ENCODE data around the gene ATP10D.

The ATP10D gene

GRCh38 chr4:47619691-47620090, 134.6 kb downstream of the ATP10D start:
- DNase-seq: no peak
- no peak for TF ChIP-seq GATA1 (IDR thresholded peaks at IDR 0.05; ENCODE audit: low read depth, low read length)
- TF ChIP-seq POLR2A (IDR thresholded peaks at IDR 0.05; ENCODE audit: low read length): no peak

DNA sequence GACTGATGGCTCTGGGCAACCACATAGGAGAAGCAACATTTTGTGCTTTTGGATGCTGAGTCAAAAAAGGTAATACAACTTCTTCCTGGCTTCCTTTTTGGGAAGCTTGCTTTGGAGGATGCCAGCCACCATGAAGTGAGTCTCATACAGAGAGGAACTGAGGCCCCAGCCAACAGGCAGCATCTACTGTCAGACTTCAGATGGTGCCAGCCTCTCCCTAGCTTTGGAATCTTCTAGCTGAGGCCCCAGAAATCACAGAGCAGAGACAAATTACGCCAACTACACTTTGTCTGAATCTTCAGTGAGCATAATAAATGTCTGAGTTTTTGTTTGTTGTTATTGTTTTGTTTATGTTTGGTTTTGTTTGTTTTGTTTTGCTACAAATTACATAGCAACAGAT, 136.1 kb downstream of the ATP10D start:
- TF ChIP-seq GATA1 (IDR thresholded peaks at IDR 0.05; ENCODE audit: low read depth, low read length) (no peak), POLR2A (IDR thresholded peaks at IDR 0.05; ENCODE audit: low read length) (no peak)
- no peak for DNase-seq

DNA sequence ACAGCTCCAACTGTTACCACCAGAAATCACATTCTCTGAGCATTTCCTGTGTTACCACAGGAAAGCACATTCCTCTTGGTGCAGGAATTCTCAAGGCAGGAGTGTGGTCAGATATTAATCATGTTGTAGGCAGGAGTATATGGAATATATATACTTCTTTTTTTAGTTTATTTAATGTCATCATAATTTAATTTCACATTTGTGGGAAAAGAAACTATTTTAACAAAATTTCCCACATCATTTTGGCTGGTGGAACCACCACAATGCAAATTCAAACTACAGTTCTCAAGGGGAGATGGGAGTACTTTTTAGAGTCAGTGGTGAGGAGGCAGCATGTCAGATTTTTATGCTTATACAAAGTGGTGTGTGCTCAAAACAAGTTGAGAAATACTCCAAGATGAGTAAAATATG, 139.0 kb downstream of the ATP10D start:
- no peak for TF ChIP-seq POLR2A (IDR thresholded peaks at IDR 0.05; ENCODE audit: low read length)
- no peak for DNase-seq

- DNase-seq: no peak
- TF ChIP-seq GATA1 (IDR thresholded peaks at IDR 0.05; ENCODE audit: low read depth, low read length) (no peak), POLR2A (IDR thresholded peaks at IDR 0.05; ENCODE audit: low read length) (no peak)
These were observed 146.1 kb downstream of the ATP10D start for GRCh38 chr4:47631161-47631560.

DNA sequence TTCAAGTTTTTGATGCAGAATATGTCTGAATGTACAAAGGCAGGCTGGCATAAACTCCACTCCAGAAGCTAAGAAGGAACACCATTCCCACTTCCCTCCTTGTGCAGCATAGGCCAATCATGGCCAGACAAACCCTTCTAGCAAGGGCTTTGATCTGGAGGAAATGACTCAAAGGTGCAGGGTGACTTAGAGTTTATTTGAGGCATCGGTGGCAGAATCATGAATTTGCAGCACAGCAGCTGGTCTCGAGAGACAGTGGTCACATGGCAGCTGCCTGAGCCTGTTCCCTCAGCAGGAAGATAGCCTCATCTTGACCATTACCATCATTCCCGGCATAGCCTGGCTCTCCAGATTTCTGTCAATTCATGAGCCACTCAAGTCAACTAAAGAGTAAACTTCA, 154.5 kb downstream of the ATP10D start:
- DNase-seq: no peak
- TF ChIP-seq GATA1 (IDR thresholded peaks at IDR 0.05; ENCODE audit: low read depth, low read length) (no peak), POLR2A (IDR thresholded peaks at IDR 0.05; ENCODE audit: low read length) (no peak)

DNA sequence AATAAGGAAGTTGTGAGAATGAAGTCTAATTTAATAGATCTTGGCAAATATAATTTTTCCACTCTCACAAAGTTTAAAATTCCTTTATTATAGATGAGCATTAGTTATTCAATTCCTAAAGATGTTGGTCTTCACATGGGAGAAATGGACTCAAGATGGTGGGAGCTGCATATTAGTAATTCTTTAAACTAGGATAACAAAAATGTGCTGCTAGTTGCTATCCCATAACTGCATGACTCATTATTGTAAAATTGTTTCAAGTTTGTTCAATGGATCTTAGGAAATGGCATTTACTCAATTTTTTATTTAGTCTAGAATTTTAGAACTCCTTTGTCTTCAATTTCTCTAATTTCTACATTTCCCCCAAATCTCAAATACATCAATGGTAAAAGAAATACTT, 155.8 kb downstream of the ATP10D start:
- TF ChIP-seq GATA1 (IDR thresholded peaks at IDR 0.05; ENCODE audit: low read depth, low read length) (no peak), POLR2A (IDR thresholded peaks at IDR 0.05; ENCODE audit: low read length) (no peak)
- no peak for DNase-seq

- TF ChIP-seq GATA1 (IDR thresholded peaks at IDR 0.05; ENCODE audit: low read depth, low read length) (no peak), POLR2A (IDR thresholded peaks at IDR 0.05; ENCODE audit: low read length) (no peak)
- no peak for DNase-seq
These were observed 156.7 kb downstream of the ATP10D start for GRCh38 chr4:47641755-47642154.

GRCh38 chr4:47642191-47642830, 157.2 kb downstream of the ATP10D start:
- DNase-seq: no peak
- TF ChIP-seq GATA1 (IDR thresholded peaks at IDR 0.05; ENCODE audit: low read depth, low read length): no peak
- no peak for TF ChIP-seq POLR2A (IDR thresholded peaks at IDR 0.05; ENCODE audit: low read length)

Data from erythroblast (primary cell).